Natural killer cell treated with Interleukin-12 subunit alpha and Interleukin-12 subunit beta and Interleukin-15 and Interleukin-18, amount 100 ng/mL, for 72 hours (primary cell): Measurements from ENCODE around the gene METRN. TPM values are rescaled to one million over a fixed set of nuclear protein-coding genes. Genes with fewer than 3 reads are reported as not detected.

Experiments
- ATAC-seq, 2 donors: fragments of 150-1000 bp; cut with Tn5 transposase in 1 of 2; sonication (Bioruptor Pico), chemical (Tn5 transposase) in 1 of 2; 2 replicates each; pipeline ENCODE4 v1.10.0; 2021
- DNase-seq: peaks from one replicate; pipeline ENCODE4 v3.0.0; 2022; ENCODE audit warnings: low spot score
- H3K27ac Mint-ChIP-seq, 2 donors: 1 replicate in 1 of 2; 2 replicates in 1 of 2; pipeline ENCODE4 v1.8.0; 2022; ENCODE audit warnings: mixed read lengths in 2 of 2, mild to moderate bottlenecking in 1 of 2, moderate library complexity in 1 of 2
- H3K27me3 Mint-ChIP-seq, 2 donors: 1 replicate in 1 of 2; 2 replicates in 1 of 2; pipeline ENCODE4 v1.8.0; 2022; ENCODE audit warnings: mixed read lengths in 2 of 2
- H3K36me3 Mint-ChIP-seq: one replicate; pipeline ENCODE4 v1.8.0; 2022; ENCODE audit warnings: mixed read lengths
- H3K4me1 Mint-ChIP-seq, 2 donors: 1 replicate in 1 of 2; 2 replicates in 1 of 2; pipeline ENCODE4 v1.8.0; 2022; ENCODE audit warnings: low read depth in 2 of 2, mixed read lengths in 2 of 2, mild to moderate bottlenecking in 1 of 2
- H3K4me3 Mint-ChIP-seq: one replicate; pipeline ENCODE4 v1.8.0; 2022; ENCODE audit warnings: mixed read lengths
- H3K9me3 Mint-ChIP-seq: 2 replicates; pipeline ENCODE4 v1.8.0; 2022; ENCODE audit warnings: mixed read lengths
- total RNA-seq, 2 donors: library from RNA; stranded (reverse); gene quantifications; one replicate each; pipeline ENCODE4 v1.2.3, GENCODE V29; 2022

METRN gene
- total RNA-seq, 2 donors from 2014 or later, result 21.0 to 34.9 TPM

- H3K4me3 Mint-ChIP-seq, result no peak overlapping the region
- ATAC-seq, result no peak
- no peak overlapping the region for H3K27ac Mint-ChIP-seq
- H3K36me3 Mint-ChIP-seq, result no peaks in the 10 kb centered on the region
- DNase-seq, result no peak
- peaks cover 5 to 6% of the 10 kb centered on the region in 2 donors for H3K4me1 Mint-ChIP-seq
- H3K27me3 Mint-ChIP-seq, result peaks cover 0 to 8% of the 10 kb centered on the region in 2 donors
- H3K9me3 Mint-ChIP-seq, result no peaks in the 10 kb centered on the region
Observed at GRCh38 chr16:761625-762513, 47.0 kb downstream of the METRN start.

- Mint-ChIP-seq H3K4me3 (no peak overlapping the region), H3K4me1 (peaks cover 2 to 3% of the 10 kb centered on the region in 2 donors), H3K36me3 (no peaks in the 10 kb centered on the region), H3K9me3 (no peaks in the 10 kb centered on the region), H3K27me3 (peaks cover 0 to 4% of the 10 kb centered on the region in 2 donors), H3K27ac (no peak overlapping the region)
- ATAC-seq (no peak), DNase-seq (no peak)
Observed at GRCh38 chr16:762595-763268, 47.8 kb downstream of the METRN start.

DNA sequence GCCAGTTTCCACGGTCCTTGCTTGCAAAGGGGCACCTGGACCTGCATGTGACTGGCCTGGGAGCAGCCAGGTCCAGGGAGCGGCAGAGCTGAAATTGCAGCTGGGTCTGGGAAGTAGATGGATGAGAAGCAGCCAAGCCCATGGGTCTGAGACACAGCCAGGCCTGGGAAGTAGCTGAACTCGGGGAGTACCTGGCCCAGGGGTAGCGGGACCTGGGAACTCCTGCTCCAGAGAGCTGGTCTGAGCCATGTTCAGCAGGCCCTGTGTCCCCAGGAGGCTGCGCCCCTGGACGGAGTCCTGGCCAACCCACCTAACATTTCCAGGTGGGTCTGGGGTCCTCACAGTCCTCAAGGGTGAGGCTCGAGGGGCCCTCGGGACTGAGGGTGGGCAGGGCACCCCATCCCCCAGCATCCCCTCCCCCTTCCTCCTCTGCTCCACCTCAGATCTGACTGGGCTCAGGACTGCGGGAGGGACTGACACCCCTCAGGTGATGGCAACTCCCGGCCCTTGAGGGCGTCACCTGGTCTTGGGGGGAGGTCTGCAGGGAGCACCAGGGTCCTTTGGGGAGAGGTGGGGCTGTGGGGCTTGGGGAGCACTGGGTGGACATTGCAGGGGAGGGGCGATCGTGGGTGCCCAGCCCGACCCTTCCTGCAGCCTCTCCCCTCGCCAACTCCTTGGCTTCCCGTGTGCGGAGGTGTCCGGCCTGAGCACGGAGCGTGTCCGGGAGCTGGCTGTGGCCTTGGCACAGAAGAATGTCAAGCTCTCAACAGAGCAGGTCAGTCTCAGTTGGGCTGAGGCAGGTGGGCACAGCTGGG is 48.7 kb downstream of the METRN start:
- ATAC-seq, result no peak
- Mint-ChIP-seq H3K27ac (no peak overlapping the region), H3K9me3 (no peaks in the 10 kb centered on the region), H3K27me3 (no peaks in the 10 kb centered on the region), H3K4me1 (no peaks in the 10 kb centered on the region), H3K4me3 (no peak overlapping the region), H3K36me3 (no peaks in the 10 kb centered on the region)
- no peak for DNase-seq

- H3K4me3 Mint-ChIP-seq, result no peak overlapping the region
- H3K36me3 Mint-ChIP-seq, result no peaks in the 10 kb centered on the region
- H3K27ac Mint-ChIP-seq, result no peak overlapping the region
- H3K9me3 Mint-ChIP-seq, result no peaks in the 10 kb centered on the region
- no peaks in the 10 kb centered on the region for H3K27me3 Mint-ChIP-seq
- H3K4me1 Mint-ChIP-seq, result no peaks in the 10 kb centered on the region
- no peak for ATAC-seq
- no peak for DNase-seq
Observed at GRCh38 chr16:764184-764750, 49.3 kb downstream of the METRN start.

DNA sequence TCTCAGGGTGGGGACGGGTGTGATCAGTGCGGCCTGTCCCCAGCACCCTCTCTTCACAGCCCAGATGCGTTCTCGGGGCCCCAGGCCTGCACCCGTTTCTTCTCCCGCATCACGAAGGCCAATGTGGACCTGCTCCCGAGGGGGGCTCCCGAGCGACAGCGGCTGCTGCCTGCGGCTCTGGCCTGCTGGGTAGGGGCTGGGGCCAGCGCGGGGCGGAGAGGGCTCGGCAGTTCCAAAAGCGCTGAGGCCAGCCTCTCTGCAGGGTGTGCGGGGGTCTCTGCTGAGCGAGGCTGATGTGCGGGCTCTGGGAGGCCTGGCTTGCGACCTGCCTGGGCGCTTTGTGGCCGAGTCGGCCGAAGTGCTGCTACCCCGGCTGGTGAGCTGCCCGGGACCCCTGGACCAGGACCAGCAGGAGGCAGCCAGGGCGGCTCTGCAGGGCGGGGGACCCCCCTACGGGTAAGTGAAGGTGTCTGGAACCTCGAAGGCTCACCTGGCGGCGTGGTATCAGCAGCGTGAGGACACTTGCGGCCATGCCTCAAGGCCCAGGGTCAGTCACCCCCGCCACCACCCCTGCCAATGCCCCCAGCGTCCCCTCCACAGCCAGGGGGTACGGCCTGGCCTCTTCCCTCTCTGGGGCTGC is 50.0 kb downstream of the METRN start:
- no peaks in the 10 kb centered on the region for H3K4me1 Mint-ChIP-seq
- no peaks in the 10 kb centered on the region for H3K9me3 Mint-ChIP-seq
- H3K36me3 Mint-ChIP-seq, result no peaks in the 10 kb centered on the region
- no peak overlapping the region for H3K4me3 Mint-ChIP-seq
- H3K27me3 Mint-ChIP-seq, result no peaks in the 10 kb centered on the region
- ATAC-seq (no peak), DNase-seq (no peak)
- no peak overlapping the region for H3K27ac Mint-ChIP-seq

DNA sequence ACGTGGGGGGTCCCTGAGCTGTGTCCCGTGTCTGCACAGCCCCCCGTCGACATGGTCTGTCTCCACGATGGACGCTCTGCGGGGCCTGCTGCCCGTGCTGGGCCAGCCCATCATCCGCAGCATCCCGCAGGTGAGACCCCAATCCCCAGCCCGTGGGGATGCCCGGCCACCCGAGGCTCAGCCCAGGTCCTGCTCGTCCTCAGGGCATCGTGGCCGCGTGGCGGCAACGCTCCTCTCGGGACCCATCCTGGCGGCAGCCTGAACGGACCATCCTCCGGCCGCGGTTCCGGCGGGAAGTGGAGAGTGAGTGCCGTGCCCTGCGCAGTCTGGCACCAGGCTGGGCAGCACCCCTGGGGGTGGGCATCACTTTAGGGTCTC is 50.6 kb downstream of the METRN start:
- DNase-seq (no peak), ATAC-seq (no peak)
- Mint-ChIP-seq H3K36me3 (no peaks in the 10 kb centered on the region), H3K4me1 (no peaks in the 10 kb centered on the region), H3K27me3 (no peaks in the 10 kb centered on the region), H3K4me3 (no peak overlapping the region), H3K27ac (no peak overlapping the region), H3K9me3 (no peaks in the 10 kb centered on the region)

DNA sequence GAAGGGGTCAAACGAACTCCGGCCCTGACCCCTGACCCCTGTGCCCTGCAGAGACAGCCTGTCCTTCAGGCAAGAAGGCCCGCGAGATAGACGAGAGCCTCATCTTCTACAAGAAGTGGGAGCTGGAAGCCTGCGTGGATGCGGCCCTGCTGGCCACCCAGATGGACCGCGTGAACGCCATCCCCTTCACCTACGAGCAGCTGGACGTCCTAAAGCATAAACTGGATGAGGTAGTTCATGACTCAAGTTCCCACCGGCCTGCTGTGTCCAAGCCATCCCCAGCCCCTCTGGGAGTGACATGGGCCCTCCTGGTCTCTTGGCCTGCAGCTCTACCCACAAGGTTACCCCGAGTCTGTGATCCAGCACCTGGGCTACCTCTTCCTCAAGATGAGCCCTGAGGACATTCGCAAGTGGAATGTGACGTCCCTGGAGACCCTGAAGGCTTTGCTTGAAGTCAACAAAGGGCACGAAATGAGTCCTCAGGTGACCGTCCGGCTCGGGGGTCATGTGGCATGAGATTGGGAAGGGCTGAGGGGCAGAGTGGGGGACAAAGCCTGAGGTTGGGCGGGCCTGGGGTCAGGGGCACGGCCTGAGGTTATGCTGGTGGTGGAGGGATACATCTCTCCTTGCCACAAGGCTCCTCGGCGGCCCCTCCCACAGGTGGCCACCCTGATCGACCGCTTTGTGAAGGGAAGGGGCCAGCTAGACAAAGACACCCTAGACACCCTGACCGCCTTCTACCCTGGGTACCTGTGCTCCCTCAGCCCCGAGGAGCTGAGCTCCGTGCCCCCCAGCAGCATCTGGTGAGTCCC is 51.3 kb downstream of the METRN start:
- ATAC-seq (no peak), DNase-seq (no peak)
- H3K36me3 Mint-ChIP-seq, result no peaks in the 10 kb centered on the region
- H3K27me3 Mint-ChIP-seq, result no peaks in the 10 kb centered on the region
- H3K27ac Mint-ChIP-seq, result no peak overlapping the region
- no peaks in the 10 kb centered on the region for H3K9me3 Mint-ChIP-seq
- H3K4me1 Mint-ChIP-seq, result no peaks in the 10 kb centered on the region
- H3K4me3 Mint-ChIP-seq, result no peak overlapping the region

DNA sequence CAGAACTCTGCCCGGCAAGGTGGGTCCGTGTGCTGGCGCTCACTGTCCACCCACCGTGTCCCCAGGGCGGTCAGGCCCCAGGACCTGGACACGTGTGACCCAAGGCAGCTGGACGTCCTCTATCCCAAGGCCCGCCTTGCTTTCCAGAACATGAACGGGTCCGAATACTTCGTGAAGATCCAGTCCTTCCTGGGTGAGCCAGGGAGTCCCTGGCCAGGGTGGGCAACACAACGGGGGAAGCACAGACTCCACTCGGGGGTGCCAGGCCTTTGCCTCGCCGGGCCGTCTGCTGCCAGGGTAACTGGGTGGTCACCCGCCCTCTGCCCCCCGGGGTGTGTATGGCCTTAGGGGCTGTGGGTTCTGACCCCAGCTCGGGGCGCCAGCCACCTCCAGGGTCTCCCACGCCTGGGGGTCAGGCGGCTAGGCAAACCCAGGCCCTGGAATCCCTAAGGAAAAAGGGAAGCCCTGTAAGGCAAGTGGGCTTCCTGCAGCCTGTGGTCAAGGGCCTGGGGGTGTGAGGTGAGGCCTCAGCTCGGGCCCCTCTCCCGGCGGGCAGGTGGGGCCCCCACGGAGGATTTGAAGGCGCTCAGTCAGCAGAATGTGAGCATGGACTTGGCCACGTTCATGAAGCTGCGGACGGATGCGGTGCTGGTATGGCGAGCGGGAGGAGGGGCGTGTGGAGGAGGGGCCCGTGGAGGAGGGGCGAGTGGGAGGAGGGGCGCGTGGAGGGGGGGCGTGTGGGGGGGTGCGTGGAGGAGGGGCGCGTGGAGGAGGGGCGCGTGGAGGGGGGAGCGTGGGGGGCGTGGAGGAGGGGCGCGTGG is 52.1 kb downstream of the METRN start:
- no peak for DNase-seq
- no peak overlapping the region for H3K27ac Mint-ChIP-seq
- no peaks in the 10 kb centered on the region for H3K27me3 Mint-ChIP-seq
- no peak for ATAC-seq
- H3K36me3 Mint-ChIP-seq, result no peaks in the 10 kb centered on the region
- no peaks in the 10 kb centered on the region for H3K9me3 Mint-ChIP-seq
- no peaks in the 10 kb centered on the region for H3K4me1 Mint-ChIP-seq
- H3K4me3 Mint-ChIP-seq, result no peak overlapping the region

DNA sequence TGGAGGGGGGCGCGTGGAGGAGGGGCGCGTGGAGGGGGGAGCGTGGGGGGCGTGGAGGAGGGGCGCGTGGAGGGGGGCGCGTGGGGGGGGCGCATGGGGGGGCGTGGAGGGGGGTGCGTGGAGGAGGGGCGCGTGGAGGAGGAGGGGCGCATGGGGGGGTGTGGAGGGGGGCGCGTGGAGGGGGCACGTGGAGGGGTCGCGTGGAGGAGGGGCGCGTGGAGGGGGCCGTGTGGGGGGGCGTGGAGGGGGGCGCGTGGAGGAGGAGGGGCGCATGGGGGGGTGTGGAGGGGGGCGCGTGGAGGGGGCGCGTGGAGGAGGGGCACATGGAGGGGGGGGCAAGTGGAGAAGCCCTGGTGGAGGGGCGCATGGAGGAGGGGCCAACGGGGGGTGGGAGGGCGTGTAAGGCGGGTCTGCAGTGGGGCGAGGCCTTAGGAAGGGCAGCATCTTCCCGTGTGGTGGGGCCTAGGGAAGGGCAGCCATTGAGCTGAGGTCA is 52.9 kb downstream of the METRN start:
- no peak for ATAC-seq
- Mint-ChIP-seq H3K4me3 (no peak overlapping the region), H3K4me1 (no peaks in the 10 kb centered on the region), H3K27me3 (no peaks in the 10 kb centered on the region), H3K27ac (no peak overlapping the region), H3K9me3 (no peaks in the 10 kb centered on the region), H3K36me3 (no peaks in the 10 kb centered on the region)
- no peak for DNase-seq

- Mint-ChIP-seq H3K4me3 (no peak overlapping the region), H3K36me3 (no peaks in the 10 kb centered on the region), H3K27me3 (no peaks in the 10 kb centered on the region), H3K27ac (no peak overlapping the region), H3K9me3 (no peaks in the 10 kb centered on the region), H3K4me1 (no peaks in the 10 kb centered on the region)
- DNase-seq (no peak), ATAC-seq (no peak)
Observed at GRCh38 chr16:768428-768827, 53.5 kb downstream of the METRN start.
